ENCODE results near the gene TMEM163. TPM values are rescaled to one million over a fixed set of nuclear protein-coding genes. Genes with fewer than 3 reads are reported as not detected.

Gene TMEM163
- total RNA-seq, 2 donors from 2014 or later = 0.14 to 2.5 TPM

DNA sequence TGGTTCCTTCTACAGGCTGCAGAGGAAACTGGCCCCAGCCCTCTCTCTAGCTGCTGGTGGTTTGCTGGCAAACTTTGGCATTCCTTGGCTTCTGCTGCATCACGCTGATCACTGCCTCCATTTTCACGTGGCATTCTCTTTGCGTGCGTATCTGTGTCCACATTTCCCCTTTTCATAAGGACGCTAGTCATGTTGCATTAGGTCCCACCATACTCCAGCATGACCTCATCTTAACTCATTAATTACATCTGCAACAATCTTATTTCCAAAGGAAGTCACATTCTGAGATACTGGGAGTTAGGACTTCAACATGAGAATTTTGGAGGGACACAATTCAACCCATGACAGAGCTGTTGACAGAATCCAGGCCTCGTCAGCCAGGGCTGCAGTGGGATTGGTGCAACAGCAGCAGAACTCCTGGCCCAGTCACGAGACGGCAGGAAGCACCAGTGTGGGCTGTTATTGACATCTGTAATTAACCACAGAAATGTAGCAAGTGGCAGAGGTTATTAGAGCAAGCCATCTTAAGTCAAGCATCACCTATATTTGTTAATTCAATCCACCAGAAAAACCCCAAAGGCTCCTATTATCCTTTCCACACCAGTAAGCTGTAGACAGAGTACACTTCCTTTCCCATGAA is 132.4 kb downstream of the TMEM163 start:
- no peaks in the 10 kb centered on the region for H3K27me3 ChIP-seq (replicated peaks; ENCODE audit: insufficient read depth)
- H3K9me3 ChIP-seq = peaks cover 5% of the 10 kb centered on the region
- no peaks in the 10 kb centered on the region for H3K36me3 ChIP-seq
- no peaks in the 10 kb centered on the region for H3K4me1 ChIP-seq (ENCODE audit: control insufficient read depth in 1 of 2, low read depth in 2 of 2)
- H3K27ac ChIP-seq = no peak overlapping the region
- DNase-seq (ENCODE audit: low spot score) (no peak), ATAC-seq (ENCODE audit: insufficient number of reproducible peaks, low FRiP score, low read depth) (no peak)
- TF ChIP-seq, protein P1, sequence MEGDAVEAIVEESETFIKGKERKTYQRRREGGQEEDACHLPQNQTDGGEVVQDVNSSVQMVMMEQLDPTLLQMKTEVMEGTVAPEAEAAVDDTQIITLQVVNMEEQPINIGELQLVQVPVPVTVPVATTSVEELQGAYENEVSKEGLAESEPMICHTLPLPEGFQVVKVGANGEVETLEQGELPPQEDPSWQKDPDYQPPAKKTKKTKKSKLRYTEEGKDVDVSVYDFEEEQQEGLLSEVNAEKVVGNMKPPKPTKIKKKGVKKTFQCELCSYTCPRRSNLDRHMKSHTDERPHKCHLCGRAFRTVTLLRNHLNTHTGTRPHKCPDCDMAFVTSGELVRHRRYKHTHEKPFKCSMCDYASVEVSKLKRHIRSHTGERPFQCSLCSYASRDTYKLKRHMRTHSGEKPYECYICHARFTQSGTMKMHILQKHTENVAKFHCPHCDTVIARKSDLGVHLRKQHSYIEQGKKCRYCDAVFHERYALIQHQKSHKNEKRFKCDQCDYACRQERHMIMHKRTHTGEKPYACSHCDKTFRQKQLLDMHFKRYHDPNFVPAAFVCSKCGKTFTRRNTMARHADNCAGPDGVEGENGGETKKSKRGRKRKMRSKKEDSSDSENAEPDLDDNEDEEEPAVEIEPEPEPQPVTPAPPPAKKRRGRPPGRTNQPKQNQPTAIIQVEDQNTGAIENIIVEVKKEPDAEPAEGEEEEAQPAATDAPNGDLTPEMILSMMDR (IDR thresholded peaks at IDR 0.05) = no peak
- H3K4me3 ChIP-seq = no peak overlapping the region

DNA sequence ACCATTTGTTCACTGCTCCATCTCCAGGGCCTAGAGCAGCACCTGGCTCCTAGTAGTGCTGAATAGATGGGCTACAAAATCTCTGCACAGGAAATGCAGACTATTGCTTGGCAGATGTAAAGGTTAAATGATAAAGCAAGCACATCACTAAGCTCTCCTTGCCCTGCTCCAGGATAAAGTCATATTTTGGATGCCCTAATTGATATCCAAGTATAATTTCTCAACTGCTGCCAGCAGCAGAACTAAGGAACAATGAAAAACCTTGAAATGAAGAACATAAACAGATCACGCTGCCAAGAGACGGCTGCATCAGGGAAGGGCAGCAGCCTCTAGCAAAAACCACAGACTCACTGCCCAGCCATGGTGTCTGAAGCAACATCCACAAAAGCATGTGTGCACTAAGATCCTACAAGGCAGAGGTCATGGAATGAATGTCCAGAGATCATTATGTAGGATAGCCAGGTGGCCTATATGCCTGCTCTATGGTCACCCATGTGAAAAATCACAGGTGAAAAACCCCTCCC is 134.7 kb downstream of the TMEM163 start:
- no peaks in the 10 kb centered on the region for H3K4me1 ChIP-seq (ENCODE audit: control insufficient read depth in 1 of 2, low read depth in 2 of 2)

DNA sequence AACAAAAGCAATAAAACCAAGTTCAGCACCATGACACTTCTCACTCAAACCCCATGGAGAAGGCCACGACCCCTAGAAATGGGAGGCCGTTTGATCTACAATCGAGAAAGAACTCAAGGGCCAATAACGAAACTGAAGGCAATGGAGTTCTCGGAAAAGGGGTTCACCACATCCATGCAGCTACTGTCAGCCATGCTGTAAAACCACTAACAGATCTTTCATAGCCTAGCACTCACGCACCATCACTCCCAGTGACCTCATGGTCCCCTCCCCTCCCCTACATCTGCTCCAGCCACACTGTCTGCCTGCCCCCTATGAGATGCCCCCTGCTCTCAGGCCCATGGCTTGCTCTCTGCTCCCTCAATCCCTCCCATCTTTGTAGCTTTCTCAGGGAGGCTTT is 135.3 kb downstream of the TMEM163 start:
- DNase-seq (ENCODE audit: low spot score) = no peak
- no peak for ATAC-seq (ENCODE audit: insufficient number of reproducible peaks, low FRiP score, low read depth)
- H3K9me3 ChIP-seq = no peaks in the 10 kb centered on the region
- no peaks in the 10 kb centered on the region for H3K27me3 ChIP-seq (replicated peaks; ENCODE audit: insufficient read depth)
- TF ChIP-seq, protein P1 (IDR thresholded peaks at IDR 0.05) = no peak
- no peaks in the 10 kb centered on the region for H3K4me1 ChIP-seq (ENCODE audit: control insufficient read depth in 1 of 2, low read depth in 2 of 2)
- H3K36me3 ChIP-seq = no peaks in the 10 kb centered on the region
- no peak overlapping the region for H3K27ac ChIP-seq
- H3K4me3 ChIP-seq = no peak overlapping the region

More for the DNA sequence above, 134.7 kb downstream of the TMEM163 start:
- DNase-seq (ENCODE audit: low spot score) = no peak
- Histone ChIP-seq H3K4me3 (no peak overlapping the region), H3K9me3 (no peaks in the 10 kb centered on the region), H3K36me3 (no peaks in the 10 kb centered on the region), H3K27ac (no peak overlapping the region), H3K27me3 (replicated peaks; ENCODE audit: insufficient read depth) (no peaks in the 10 kb centered on the region)
- no peak for ATAC-seq (ENCODE audit: insufficient number of reproducible peaks, low FRiP score, low read depth)
- TF ChIP-seq, protein P1 (IDR thresholded peaks at IDR 0.05) = no peak

DNA sequence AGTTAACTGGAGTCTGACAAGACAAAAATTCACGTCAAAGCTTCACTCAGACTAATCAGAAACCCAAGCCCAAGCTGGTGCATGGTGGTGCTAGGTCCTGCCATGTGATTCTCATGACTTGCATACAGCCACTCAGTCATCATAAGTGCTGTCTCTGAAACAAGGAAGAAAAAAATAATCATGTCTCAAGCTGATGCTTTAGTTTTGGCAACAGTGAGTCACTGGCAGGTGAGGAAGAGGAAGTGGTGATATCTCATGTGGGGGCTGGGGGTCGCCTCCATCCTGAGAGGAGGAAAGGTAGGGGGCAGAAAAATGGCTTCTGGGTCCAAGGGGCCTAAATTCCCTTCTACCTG is 136.3 kb downstream of the TMEM163 start:
- no peak for DNase-seq (ENCODE audit: low spot score)
- Histone ChIP-seq H3K9me3 (no peaks in the 10 kb centered on the region), H3K27me3 (replicated peaks; ENCODE audit: insufficient read depth) (no peaks in the 10 kb centered on the region), H3K4me1 (ENCODE audit: control insufficient read depth in 1 of 2, low read depth in 2 of 2) (no peaks in the 10 kb centered on the region), H3K27ac (no peak overlapping the region), H3K36me3 (no peaks in the 10 kb centered on the region), H3K4me3 (no peak overlapping the region)
- TF ChIP-seq, protein P1 (IDR thresholded peaks at IDR 0.05) = no peak
- no peak for ATAC-seq (ENCODE audit: insufficient number of reproducible peaks, low FRiP score, low read depth)

DNA sequence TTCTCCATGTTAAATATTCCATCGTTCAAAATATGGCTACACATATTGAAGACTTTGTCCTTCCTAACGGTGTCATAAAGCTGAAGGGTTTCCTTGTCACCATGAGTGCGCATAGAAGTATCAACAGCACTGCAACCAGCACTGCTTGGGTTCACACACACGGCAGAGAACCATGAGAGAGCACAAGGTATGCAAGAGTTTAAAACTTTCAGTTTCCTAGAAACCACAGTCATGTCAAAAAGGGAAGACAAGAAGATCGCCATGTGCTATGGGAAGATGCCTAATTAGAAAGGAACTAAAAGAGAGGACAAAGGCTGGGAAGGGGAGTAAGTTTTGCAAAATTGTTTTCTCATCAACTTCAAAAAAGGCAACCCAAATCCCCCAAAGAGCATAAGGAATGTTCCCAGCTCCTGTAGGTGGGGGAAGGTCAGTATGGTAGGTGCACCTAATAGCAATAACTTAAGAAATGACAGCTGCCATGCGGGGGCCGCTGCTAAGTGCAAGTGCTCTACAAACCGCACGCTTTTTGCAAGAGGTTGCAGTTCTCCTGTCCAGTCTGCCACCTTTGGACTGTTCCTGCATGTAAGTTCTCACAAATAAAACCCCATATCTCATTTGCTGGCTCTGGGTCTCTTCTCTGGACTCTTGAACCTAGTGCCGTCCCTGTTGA is 136.8 kb downstream of the TMEM163 start:
- no peaks in the 10 kb centered on the region for H3K36me3 ChIP-seq
- H3K4me1 ChIP-seq (ENCODE audit: control insufficient read depth in 1 of 2, low read depth in 2 of 2) = no peaks in the 10 kb centered on the region
- no peak overlapping the region for H3K4me3 ChIP-seq
- DNase-seq (ENCODE audit: low spot score) (no peak), ATAC-seq (ENCODE audit: insufficient number of reproducible peaks, low FRiP score, low read depth) (no peak)
- H3K27me3 ChIP-seq (replicated peaks; ENCODE audit: insufficient read depth) = no peaks in the 10 kb centered on the region
- no peak overlapping the region for H3K27ac ChIP-seq
- TF ChIP-seq, protein P1 (IDR thresholded peaks at IDR 0.05) = no peak
- no peaks in the 10 kb centered on the region for H3K9me3 ChIP-seq

Data from thoracic aorta (tissue), 2 donors.